ENCODE results near the gene CAMK2N1. TPM values are rescaled to one million over a fixed set of nuclear protein-coding genes. Genes with fewer than 3 reads are reported as not detected.

CAMK2N1 gene
- total and polyA plus RNA-seq, 2 experiments from 2014 or later: 0.52 to 2.9 TPM

DNA sequence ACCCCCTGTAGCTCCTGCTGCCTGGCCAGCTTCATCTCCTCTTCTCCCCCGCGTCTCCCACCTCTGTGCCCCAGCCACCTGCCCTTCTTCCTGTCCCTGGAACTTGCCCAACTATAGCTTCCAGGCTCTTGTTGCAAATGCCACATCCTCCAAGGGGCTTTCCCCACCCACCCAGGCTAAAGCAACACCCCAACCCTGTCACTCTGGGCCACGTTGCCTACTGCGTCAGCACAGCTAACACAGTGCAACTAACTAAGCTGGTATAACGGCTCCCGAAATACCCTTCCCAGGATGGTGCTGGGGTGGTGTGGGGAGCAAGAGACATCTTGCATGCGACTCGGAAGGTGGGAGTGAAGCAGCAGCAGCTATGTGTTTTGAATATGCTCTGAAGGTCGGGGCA lies 19.7 kb downstream of the CAMK2N1 start (continued):
- TF ChIP-seq STAT1 (IDR thresholded peaks at IDR 0.05; ENCODE audit: unreplicated experiment) (no peak), EZH2phosphoT487 (IDR thresholded peaks at IDR 0.05; ENCODE audit: unreplicated experiment) (no peak), EZH2 (IDR thresholded peaks at IDR 0.05; ENCODE audit: low read depth, unreplicated experiment) (no peak)

DNA sequence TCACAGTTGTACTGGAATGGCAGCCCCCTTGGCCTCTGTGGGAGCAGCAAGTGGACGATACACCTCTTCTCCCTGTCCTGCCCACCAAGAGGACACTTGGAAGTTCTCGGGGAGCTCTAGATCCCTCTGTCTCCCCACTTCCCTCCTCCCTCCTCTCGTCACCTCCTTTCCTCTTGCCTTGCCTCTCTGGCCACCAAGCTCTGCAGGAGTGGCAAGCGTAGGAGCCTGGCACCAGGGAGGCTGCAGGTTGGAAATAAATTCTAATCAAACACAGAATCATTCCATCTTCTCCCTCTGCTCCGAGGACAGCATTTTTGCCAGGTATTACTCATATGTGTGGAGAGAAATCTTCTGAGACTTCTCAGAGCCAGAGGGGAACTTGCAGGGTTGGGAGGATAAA lies 20.8 kb downstream of the CAMK2N1 start:
- Histone ChIP-seq H3K27ac (ENCODE audit: low read depth) (no peak overlapping the region), H3F3A (replicated peaks; ENCODE audit: low read depth) (no peaks in the 10 kb centered on the region), H3K4me1 (ENCODE audit: insufficient read depth) (no peaks in the 10 kb centered on the region), H4K20me1 (replicated peaks; ENCODE audit: insufficient read depth) (no peaks in the 10 kb centered on the region), H3K9me2 (ENCODE audit: insufficient read depth) (peaks cover 5% of the 10 kb centered on the region; the same call in 1 of the 2 replicates), H3K4me3 (no peak overlapping the region), H3K79me2 (replicated peaks; ENCODE audit: insufficient read depth) (no peaks in the 10 kb centered on the region), H2AFZ (no peak overlapping the region), H3K36me3 (ENCODE audit: insufficient read depth) (no peaks in the 10 kb centered on the region), H3K27me3 (ENCODE audit: insufficient read depth) (no peaks in the 10 kb centered on the region), H3K4me2 (no peak overlapping the region)
- Mint-ChIP-seq H3K27me3 (ENCODE audit: insufficient read depth, low read depth, poor library complexity) (peaks cover 14% of the 10 kb centered on the region), H3K36me3 (ENCODE audit: low read depth) (no peaks in the 10 kb centered on the region), H3K4me1 (no peaks in the 10 kb centered on the region), H3K9me3 (no peaks in the 10 kb centered on the region; the same call in 2 of the 3 replicates), H3K27ac (no peak overlapping the region), H3K4me3 (no peak overlapping the region)
- DNase-seq (ENCODE audit: low spot score) (no peak), ATAC-seq (no peak)
- TF ChIP-seq CREB1 (CRISPR knock-in tag; IDR thresholded peaks at IDR 0.05; ENCODE audit: low read depth) (no peak), EZH2 (IDR thresholded peaks at IDR 0.05; ENCODE audit: low read depth, unreplicated experiment) (no peak), NANOG (IDR thresholded peaks at IDR 0.05; ENCODE audit: borderline replicate concordance) (no peak), STAT1 (IDR thresholded peaks at IDR 0.05; ENCODE audit: unreplicated experiment) (no peak), POLR2AphosphoS5 (IDR thresholded peaks at IDR 0.05; ENCODE audit: low read depth) (no peak), JUNB (IDR thresholded peaks at IDR 0.05; ENCODE audit: unreplicated experiment) (no peak), ZNF114 (CRISPR knock-in tag; IDR thresholded peaks at IDR 0.05) (no peak), ZNF331 (CRISPR knock-in tag; IDR thresholded peaks at IDR 0.05; ENCODE audit: low read depth) (no peak), EZH2phosphoT487 (IDR thresholded peaks at IDR 0.05; ENCODE audit: unreplicated experiment) (no peak)
- TF ChIP-seq, protein P1, sequence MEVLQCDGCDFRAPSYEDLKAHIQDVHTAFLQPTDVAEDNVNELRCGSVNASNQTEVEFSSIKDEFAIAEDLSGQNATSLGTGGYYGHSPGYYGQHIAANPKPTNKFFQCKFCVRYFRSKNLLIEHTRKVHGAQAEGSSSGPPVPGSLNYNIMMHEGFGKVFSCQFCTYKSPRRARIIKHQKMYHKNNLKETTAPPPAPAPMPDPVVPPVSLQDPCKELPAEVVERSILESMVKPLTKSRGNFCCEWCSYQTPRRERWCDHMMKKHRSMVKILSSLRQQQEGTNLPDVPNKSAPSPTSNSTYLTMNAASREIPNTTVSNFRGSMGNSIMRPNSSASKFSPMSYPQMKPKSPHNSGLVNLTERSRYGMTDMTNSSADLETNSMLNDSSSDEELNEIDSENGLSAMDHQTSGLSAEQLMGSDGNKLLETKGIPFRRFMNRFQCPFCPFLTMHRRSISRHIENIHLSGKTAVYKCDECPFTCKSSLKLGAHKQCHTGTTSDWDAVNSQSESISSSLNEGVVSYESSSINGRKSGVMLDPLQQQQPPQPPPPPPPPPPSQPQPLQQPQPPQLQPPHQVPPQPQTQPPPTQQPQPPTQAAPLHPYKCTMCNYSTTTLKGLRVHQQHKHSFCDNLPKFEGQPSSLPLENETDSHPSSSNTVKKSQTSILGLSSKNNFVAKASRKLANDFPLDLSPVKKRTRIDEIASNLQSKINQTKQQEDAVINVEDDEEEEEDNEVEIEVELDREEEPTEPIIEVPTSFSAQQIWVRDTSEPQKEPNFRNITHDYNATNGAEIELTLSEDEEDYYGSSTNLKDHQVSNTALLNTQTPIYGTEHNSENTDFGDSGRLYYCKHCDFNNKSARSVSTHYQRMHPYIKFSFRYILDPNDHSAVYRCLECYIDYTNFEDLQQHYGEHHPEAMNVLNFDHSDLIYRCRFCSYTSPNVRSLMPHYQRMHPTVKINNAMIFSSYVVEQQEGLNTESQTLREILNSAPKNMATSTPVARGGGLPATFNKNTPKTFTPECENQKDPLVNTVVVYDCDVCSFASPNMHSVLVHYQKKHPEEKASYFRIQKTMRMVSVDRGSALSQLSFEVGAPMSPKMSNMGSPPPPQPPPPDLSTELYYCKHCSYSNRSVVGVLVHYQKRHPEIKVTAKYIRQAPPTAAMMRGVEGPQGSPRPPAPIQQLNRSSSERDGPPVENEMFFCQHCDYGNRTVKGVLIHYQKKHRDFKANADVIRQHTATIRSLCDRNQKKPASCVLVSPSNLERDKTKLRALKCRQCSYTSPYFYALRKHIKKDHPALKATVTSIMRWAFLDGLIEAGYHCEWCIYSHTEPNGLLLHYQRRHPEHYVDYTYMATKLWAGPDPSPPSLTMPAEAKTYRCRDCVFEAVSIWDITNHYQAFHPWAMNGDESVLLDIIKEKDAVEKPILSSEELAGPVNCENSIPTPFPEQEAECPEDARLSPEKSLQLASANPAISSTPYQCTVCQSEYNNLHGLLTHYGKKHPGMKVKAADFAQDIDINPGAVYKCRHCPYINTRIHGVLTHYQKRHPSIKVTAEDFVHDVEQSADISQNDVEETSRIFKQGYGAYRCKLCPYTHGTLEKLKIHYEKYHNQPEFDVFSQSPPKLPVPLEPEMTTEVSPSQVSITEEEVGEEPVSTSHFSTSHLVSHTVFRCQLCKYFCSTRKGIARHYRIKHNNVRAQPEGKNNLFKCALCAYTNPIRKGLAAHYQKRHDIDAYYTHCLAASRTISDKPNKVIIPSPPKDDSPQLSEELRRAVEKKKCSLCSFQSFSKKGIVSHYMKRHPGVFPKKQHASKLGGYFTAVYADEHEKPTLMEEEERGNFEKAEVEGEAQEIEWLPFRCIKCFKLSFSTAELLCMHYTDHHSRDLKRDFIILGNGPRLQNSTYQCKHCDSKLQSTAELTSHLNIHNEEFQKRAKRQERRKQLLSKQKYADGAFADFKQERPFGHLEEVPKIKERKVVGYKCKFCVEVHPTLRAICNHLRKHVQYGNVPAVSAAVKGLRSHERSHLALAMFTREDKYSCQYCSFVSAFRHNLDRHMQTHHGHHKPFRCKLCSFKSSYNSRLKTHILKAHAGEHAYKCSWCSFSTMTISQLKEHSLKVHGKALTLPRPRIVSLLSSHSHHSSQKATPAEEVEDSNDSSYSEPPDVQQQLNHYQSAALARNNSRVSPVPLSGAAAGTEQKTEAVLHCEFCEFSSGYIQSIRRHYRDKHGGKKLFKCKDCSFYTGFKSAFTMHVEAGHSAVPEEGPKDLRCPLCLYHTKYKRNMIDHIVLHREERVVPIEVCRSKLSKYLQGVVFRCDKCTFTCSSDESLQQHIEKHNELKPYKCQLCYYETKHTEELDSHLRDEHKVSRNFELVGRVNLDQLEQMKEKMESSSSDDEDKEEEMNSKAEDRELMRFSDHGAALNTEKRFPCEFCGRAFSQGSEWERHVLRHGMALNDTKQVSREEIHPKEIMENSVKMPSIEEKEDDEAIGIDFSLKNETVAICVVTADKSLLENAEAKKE (CRISPR knock-in tag; IDR thresholded peaks at IDR 0.05): no peak
- TF ChIP-seq, protein P2, sequence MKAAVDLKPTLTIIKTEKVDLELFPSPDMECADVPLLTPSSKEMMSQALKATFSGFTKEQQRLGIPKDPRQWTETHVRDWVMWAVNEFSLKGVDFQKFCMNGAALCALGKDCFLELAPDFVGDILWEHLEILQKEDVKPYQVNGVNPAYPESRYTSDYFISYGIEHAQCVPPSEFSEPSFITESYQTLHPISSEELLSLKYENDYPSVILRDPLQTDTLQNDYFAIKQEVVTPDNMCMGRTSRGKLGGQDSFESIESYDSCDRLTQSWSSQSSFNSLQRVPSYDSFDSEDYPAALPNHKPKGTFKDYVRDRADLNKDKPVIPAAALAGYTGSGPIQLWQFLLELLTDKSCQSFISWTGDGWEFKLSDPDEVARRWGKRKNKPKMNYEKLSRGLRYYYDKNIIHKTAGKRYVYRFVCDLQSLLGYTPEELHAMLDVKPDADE (IDR thresholded peaks at IDR 0.05): no peak
- TF ChIP-seq, protein P3, sequence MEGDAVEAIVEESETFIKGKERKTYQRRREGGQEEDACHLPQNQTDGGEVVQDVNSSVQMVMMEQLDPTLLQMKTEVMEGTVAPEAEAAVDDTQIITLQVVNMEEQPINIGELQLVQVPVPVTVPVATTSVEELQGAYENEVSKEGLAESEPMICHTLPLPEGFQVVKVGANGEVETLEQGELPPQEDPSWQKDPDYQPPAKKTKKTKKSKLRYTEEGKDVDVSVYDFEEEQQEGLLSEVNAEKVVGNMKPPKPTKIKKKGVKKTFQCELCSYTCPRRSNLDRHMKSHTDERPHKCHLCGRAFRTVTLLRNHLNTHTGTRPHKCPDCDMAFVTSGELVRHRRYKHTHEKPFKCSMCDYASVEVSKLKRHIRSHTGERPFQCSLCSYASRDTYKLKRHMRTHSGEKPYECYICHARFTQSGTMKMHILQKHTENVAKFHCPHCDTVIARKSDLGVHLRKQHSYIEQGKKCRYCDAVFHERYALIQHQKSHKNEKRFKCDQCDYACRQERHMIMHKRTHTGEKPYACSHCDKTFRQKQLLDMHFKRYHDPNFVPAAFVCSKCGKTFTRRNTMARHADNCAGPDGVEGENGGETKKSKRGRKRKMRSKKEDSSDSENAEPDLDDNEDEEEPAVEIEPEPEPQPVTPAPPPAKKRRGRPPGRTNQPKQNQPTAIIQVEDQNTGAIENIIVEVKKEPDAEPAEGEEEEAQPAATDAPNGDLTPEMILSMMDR (conservative IDR thresholded peaks at IDR 0.05; ENCODE audit: low read depth in 2 of 2): no peak
- TF ChIP-seq, protein P4, sequence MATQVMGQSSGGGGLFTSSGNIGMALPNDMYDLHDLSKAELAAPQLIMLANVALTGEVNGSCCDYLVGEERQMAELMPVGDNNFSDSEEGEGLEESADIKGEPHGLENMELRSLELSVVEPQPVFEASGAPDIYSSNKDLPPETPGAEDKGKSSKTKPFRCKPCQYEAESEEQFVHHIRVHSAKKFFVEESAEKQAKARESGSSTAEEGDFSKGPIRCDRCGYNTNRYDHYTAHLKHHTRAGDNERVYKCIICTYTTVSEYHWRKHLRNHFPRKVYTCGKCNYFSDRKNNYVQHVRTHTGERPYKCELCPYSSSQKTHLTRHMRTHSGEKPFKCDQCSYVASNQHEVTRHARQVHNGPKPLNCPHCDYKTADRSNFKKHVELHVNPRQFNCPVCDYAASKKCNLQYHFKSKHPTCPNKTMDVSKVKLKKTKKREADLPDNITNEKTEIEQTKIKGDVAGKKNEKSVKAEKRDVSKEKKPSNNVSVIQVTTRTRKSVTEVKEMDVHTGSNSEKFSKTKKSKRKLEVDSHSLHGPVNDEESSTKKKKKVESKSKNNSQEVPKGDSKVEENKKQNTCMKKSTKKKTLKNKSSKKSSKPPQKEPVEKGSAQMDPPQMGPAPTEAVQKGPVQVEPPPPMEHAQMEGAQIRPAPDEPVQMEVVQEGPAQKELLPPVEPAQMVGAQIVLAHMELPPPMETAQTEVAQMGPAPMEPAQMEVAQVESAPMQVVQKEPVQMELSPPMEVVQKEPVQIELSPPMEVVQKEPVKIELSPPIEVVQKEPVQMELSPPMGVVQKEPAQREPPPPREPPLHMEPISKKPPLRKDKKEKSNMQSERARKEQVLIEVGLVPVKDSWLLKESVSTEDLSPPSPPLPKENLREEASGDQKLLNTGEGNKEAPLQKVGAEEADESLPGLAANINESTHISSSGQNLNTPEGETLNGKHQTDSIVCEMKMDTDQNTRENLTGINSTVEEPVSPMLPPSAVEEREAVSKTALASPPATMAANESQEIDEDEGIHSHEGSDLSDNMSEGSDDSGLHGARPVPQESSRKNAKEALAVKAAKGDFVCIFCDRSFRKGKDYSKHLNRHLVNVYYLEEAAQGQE (IDR thresholded peaks at IDR 0.05; ENCODE audit: unreplicated experiment): no peak

All from GM23338 (cell line).